ENCODE results near the gene BMP6. TPM values are rescaled to one million over a fixed set of nuclear protein-coding genes. Genes with fewer than 3 reads are reported as not detected.

The BMP6 gene
- polyA plus RNA-seq, 1 donor from 2014 or later = 2.4 TPM

GRCh38 chr6:7680393-7681075 lies 45.4 kb upstream of the BMP6 start:
- Histone ChIP-seq H3K27me3 (ENCODE audit: insufficient read depth, low read depth, low read length) (no peaks in the 10 kb centered on the region), H3K27ac (ENCODE audit: low read length) (no peak overlapping the region), H3F3A (ENCODE audit: insufficient read depth, low read length, poor library complexity, severe bottlenecking) (no peaks in the 10 kb centered on the region), H3K4me2 (ENCODE audit: low read length) (no peak overlapping the region), H3K36me3 (ENCODE audit: insufficient read depth, low read length) (no peaks in the 10 kb centered on the region), H3K4me3 (ENCODE audit: low read length) (no peak overlapping the region), H4K20me1 (ENCODE audit: insufficient read depth) (no peaks in the 10 kb centered on the region), H2AFZ (ENCODE audit: low read depth, low read length) (no peak overlapping the region), H3K79me2 (replicated peaks; ENCODE audit: insufficient read depth, low read length) (no peaks in the 10 kb centered on the region), H3K9me2 (ENCODE audit: insufficient read depth, low read length) (no peaks in the 10 kb centered on the region), H3K9me3 (ENCODE audit: low read length) (no peaks in the 10 kb centered on the region), H3K9ac (ENCODE audit: low read length) (no peak overlapping the region)
- TF ChIP-seq TAF1 (IDR thresholded peaks at IDR 0.05; ENCODE audit: low read depth) (no peak), MXI1 (conservative IDR thresholded peaks at IDR 0.05; ENCODE audit: poor library complexity, severe bottlenecking) (no peak), RAD21 (conservative IDR thresholded peaks at IDR 0.05) (no peak), EP300 (conservative IDR thresholded peaks at IDR 0.05; ENCODE audit: poor library complexity, severe bottlenecking) (no peak), POLR2AphosphoS5 (IDR thresholded peaks at IDR 0.05) (no peak), REST (IDR thresholded peaks at IDR 0.05; ENCODE audit: borderline replicate concordance) (no peak), SMC3 (conservative IDR thresholded peaks at IDR 0.05; ENCODE audit: poor library complexity) (no peak), EZH2 (IDR thresholded peaks at IDR 0.05; ENCODE audit: borderline replicate concordance, insufficient read depth, low read length, poor library complexity, severe bottlenecking) (no peak)
- TF ChIP-seq, protein P1, sequence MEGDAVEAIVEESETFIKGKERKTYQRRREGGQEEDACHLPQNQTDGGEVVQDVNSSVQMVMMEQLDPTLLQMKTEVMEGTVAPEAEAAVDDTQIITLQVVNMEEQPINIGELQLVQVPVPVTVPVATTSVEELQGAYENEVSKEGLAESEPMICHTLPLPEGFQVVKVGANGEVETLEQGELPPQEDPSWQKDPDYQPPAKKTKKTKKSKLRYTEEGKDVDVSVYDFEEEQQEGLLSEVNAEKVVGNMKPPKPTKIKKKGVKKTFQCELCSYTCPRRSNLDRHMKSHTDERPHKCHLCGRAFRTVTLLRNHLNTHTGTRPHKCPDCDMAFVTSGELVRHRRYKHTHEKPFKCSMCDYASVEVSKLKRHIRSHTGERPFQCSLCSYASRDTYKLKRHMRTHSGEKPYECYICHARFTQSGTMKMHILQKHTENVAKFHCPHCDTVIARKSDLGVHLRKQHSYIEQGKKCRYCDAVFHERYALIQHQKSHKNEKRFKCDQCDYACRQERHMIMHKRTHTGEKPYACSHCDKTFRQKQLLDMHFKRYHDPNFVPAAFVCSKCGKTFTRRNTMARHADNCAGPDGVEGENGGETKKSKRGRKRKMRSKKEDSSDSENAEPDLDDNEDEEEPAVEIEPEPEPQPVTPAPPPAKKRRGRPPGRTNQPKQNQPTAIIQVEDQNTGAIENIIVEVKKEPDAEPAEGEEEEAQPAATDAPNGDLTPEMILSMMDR (IDR thresholded peaks at IDR 0.05; ENCODE audit: poor library complexity, severe bottlenecking) = no peak

- H3K27ac ChIP-seq (ENCODE audit: low read length) = no peak overlapping the region
- H3K9me3 ChIP-seq (ENCODE audit: low read length) = no peaks in the 10 kb centered on the region
- no peaks in the 10 kb centered on the region for H3K79me2 ChIP-seq (replicated peaks; ENCODE audit: insufficient read depth, low read length)
- H3K4me3 ChIP-seq (ENCODE audit: low read length) = no peak overlapping the region
- H3K36me3 ChIP-seq (ENCODE audit: insufficient read depth, low read length) = no peaks in the 10 kb centered on the region
- H3K9ac ChIP-seq (ENCODE audit: low read length) = no peak overlapping the region
- no peaks in the 10 kb centered on the region for H3F3A ChIP-seq (ENCODE audit: insufficient read depth, low read length, poor library complexity, severe bottlenecking)
- H4K20me1 ChIP-seq (ENCODE audit: insufficient read depth) = no peaks in the 10 kb centered on the region
- H3K4me2 ChIP-seq (ENCODE audit: low read length) = no peak overlapping the region
- H3K27me3 ChIP-seq (ENCODE audit: insufficient read depth, low read depth, low read length) = no peaks in the 10 kb centered on the region
- H2AFZ ChIP-seq (ENCODE audit: low read depth, low read length) = no peak overlapping the region
- TF ChIP-seq TAF1 (IDR thresholded peaks at IDR 0.05; ENCODE audit: low read depth) (no peak), POLR2AphosphoS5 (IDR thresholded peaks at IDR 0.05) (no peak)
- H3K9me2 ChIP-seq (ENCODE audit: insufficient read depth, low read length) = no peaks in the 10 kb centered on the region
Measured at GRCh38 chr6:7681449-7681848, 44.5 kb upstream of the BMP6 start.

All from neural cell (in vitro differentiated cells).